ENCODE results near the gene EVC2. TPM values are rescaled to one million over a fixed set of nuclear protein-coding genes. Genes with fewer than 3 reads are reported as not detected.

The EVC2 gene
- total RNA-seq, 4 donors from 2014 or later: 0.20 to 10.5 (median 3.9) TPM

DNA sequence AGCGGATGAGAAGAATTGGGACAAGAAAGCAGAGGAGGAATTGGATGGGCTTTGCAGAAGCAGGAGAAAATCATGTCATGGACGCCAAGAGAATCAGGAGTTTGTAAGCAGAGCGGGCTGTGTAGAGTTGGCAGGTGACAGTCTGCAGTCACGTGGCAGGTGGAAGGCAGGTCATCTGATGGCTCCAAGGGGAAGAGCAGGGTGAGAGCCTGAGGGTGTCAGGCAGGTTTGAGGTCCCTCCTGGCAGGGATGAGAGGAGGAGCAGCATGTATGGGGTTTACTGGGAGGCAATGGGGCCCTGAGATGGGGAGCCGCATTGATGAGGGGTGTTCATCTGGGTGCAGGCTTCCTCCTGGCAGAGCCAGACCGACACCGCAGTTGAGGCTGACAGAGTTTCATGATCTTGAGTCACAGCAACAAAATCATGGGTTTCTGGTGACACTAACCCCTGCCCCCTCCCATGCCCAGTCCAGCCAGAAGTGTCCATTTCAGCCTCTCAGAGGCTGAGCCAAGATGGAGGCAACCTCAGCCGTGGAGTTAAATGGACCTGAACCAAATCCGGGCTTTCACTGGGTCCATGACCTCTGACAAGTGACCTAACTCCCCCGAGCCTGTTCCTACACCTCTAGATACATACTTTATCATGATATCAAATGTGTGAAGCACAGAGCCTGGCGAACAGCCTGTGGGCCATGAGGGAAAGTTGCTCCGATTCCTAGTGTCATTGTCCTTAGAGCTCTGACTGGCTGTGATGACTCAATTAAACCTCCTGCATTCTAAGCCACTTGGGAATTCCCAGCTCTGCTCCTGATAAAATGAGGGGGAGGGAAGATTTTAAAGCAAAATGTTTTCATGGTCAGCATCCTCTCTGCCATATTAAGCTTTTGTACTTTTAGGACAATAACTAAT is 38.7 kb upstream of the EVC2 start:
- intact Hi-C loops (cut with DNase I; ENCODE audit: low total_unique reads) (no loop called here), in situ Hi-C loops (cut with MboI; ENCODE audit: low pct_ligation_motif_present in 1 of 4, low pct_unique_long_range_greater_than_20kb in 1 of 4, low sequenced_read_pairs in 3 of 4) (no loop called here)
- Histone ChIP-seq H3K4me3 (no peak overlapping the region), H3K9me3 (no peaks in the 10 kb centered on the region), H3K27me3 (no peaks in the 10 kb centered on the region), H3K27ac (peak overlapping the region in 1 of 4 donors; percentile 21), H3K4me1 (no peaks in the 10 kb centered on the region), H3K36me3 (no peaks in the 10 kb centered on the region)
- DNase-seq: no peak
- 69 to 78% methylated on average over 4 to 11 of the region's 12 CpGs for WGBS, 2 donors (ENCODE audit: low coverage in 1 of 2)
- no peak for TF ChIP-seq EP300 (IDR thresholded peaks at IDR 0.05; ENCODE audit: low read depth)
- no peak for TF ChIP-seq POLR2AphosphoS5 (IDR thresholded peaks at IDR 0.05)
- no peak for TF ChIP-seq POLR2A (IDR thresholded peaks at IDR 0.05)

- in situ Hi-C loops (cut with MboI; ENCODE audit: low pct_ligation_motif_present in 1 of 4, low pct_unique_long_range_greater_than_20kb in 1 of 4, low sequenced_read_pairs in 3 of 4): no loop called here
- 80 to 84% methylated on average over 3 to 5 of the region's 5 CpGs for WGBS, 2 donors (ENCODE audit: low coverage in 1 of 2)
These were observed 37.9 kb upstream of the EVC2 start for GRCh38 chr4:5746250-5746649.

DNA sequence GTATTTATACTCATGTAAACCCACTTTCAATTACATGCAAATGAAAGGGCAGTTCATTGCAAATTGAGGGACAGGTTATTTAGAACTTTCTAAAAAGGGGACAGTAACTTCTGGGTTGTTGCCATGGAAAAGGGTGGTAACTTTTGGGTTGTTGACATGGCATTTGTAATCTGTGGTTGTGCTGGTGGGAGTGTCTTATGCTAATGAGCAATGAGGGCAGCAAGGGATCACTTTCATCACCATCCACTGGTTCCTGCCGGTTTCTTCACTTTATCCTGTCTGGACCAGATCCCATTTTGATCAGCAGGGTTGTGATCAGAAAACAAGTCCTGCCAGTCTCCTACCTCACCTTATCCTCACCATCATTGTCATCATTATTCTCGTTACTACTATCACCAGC is 34.6 kb upstream of the EVC2 start:
- no peak for DNase-seq
- TF ChIP-seq POLR2AphosphoS5 (IDR thresholded peaks at IDR 0.05) (no peak), EP300 (IDR thresholded peaks at IDR 0.05; ENCODE audit: low read depth) (no peak), POLR2A (IDR thresholded peaks at IDR 0.05) (no peak)
- TF ChIP-seq, protein P1, sequence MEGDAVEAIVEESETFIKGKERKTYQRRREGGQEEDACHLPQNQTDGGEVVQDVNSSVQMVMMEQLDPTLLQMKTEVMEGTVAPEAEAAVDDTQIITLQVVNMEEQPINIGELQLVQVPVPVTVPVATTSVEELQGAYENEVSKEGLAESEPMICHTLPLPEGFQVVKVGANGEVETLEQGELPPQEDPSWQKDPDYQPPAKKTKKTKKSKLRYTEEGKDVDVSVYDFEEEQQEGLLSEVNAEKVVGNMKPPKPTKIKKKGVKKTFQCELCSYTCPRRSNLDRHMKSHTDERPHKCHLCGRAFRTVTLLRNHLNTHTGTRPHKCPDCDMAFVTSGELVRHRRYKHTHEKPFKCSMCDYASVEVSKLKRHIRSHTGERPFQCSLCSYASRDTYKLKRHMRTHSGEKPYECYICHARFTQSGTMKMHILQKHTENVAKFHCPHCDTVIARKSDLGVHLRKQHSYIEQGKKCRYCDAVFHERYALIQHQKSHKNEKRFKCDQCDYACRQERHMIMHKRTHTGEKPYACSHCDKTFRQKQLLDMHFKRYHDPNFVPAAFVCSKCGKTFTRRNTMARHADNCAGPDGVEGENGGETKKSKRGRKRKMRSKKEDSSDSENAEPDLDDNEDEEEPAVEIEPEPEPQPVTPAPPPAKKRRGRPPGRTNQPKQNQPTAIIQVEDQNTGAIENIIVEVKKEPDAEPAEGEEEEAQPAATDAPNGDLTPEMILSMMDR (IDR thresholded peaks at IDR 0.05): no peak
- H3K36me3 ChIP-seq: no peaks in the 10 kb centered on the region
- H3K4me3 ChIP-seq: no peak overlapping the region
- no peaks in the 10 kb centered on the region for H3K4me1 ChIP-seq
- no peaks in the 10 kb centered on the region for H3K9me3 ChIP-seq
- in situ Hi-C loops (cut with MboI; ENCODE audit: low pct_ligation_motif_present in 1 of 4, low pct_unique_long_range_greater_than_20kb in 1 of 4, low sequenced_read_pairs in 3 of 4) (no loop called here), intact Hi-C loops (cut with DNase I; ENCODE audit: low total_unique reads) (no loop called here)
- no peak overlapping the region for H3K27ac ChIP-seq
- no peaks in the 10 kb centered on the region for H3K27me3 ChIP-seq
- WGBS, 2 donors (ENCODE audit: low coverage in 1 of 2): 70 to 79% methylated on average over 1 to 2 of the region's 2 CpGs

More at GRCh38 chr4:5746250-5746649, 37.9 kb upstream of the EVC2 start:
- Histone ChIP-seq H3K4me1 (no peaks in the 10 kb centered on the region), H3K9me3 (no peaks in the 10 kb centered on the region), H3K27me3 (no peaks in the 10 kb centered on the region), H3K36me3 (no peaks in the 10 kb centered on the region), H3K4me3 (no peak overlapping the region), H3K27ac (no peak overlapping the region)
- no peak for DNase-seq
- intact Hi-C loops (cut with DNase I; ENCODE audit: low total_unique reads): no loop called here
- TF ChIP-seq POLR2AphosphoS5 (IDR thresholded peaks at IDR 0.05): no peak
- TF ChIP-seq EP300 (IDR thresholded peaks at IDR 0.05; ENCODE audit: low read depth): no peak
- no peak for TF ChIP-seq POLR2A (IDR thresholded peaks at IDR 0.05)
- TF ChIP-seq, protein P1 (IDR thresholded peaks at IDR 0.05): no peak

GRCh38 chr4:5742388-5742787 is 34.0 kb upstream of the EVC2 start:
- TF ChIP-seq, protein P1 (IDR thresholded peaks at IDR 0.05): no peak
- no peak for TF ChIP-seq EP300 (IDR thresholded peaks at IDR 0.05; ENCODE audit: low read depth)
- TF ChIP-seq POLR2A (IDR thresholded peaks at IDR 0.05): no peak
- no peak for TF ChIP-seq POLR2AphosphoS5 (IDR thresholded peaks at IDR 0.05)
- intact Hi-C loops (cut with DNase I; ENCODE audit: low total_unique reads): no loop called here

More at GRCh38 chr4:5742388-5742787, 34.0 kb upstream of the EVC2 start:
- H3K36me3 ChIP-seq: no peaks in the 10 kb centered on the region
- no peaks in the 10 kb centered on the region for H3K27me3 ChIP-seq
- 93 to 95% methylated on average over 2 of the region's 2 CpGs for WGBS, 2 donors (ENCODE audit: low coverage in 1 of 2)
- H3K4me1 ChIP-seq: no peaks in the 10 kb centered on the region
- no peak for DNase-seq
- no peak overlapping the region for H3K4me3 ChIP-seq
- H3K9me3 ChIP-seq: no peaks in the 10 kb centered on the region
- no peak overlapping the region for H3K27ac ChIP-seq
- in situ Hi-C loops (cut with MboI; ENCODE audit: low pct_ligation_motif_present in 1 of 4, low pct_unique_long_range_greater_than_20kb in 1 of 4, low sequenced_read_pairs in 3 of 4): no loop called here
